IPS-11a (cell line): ENCODE results near the gene KCNK1.

Source experiments
- H3K4me3 ChIP-seq: one replicate; pipeline ENCODE4 v1.5.1; 2013; ENCODE audit warnings: low read depth, low read length, control low read depth

KCNK1 gene

DNA sequence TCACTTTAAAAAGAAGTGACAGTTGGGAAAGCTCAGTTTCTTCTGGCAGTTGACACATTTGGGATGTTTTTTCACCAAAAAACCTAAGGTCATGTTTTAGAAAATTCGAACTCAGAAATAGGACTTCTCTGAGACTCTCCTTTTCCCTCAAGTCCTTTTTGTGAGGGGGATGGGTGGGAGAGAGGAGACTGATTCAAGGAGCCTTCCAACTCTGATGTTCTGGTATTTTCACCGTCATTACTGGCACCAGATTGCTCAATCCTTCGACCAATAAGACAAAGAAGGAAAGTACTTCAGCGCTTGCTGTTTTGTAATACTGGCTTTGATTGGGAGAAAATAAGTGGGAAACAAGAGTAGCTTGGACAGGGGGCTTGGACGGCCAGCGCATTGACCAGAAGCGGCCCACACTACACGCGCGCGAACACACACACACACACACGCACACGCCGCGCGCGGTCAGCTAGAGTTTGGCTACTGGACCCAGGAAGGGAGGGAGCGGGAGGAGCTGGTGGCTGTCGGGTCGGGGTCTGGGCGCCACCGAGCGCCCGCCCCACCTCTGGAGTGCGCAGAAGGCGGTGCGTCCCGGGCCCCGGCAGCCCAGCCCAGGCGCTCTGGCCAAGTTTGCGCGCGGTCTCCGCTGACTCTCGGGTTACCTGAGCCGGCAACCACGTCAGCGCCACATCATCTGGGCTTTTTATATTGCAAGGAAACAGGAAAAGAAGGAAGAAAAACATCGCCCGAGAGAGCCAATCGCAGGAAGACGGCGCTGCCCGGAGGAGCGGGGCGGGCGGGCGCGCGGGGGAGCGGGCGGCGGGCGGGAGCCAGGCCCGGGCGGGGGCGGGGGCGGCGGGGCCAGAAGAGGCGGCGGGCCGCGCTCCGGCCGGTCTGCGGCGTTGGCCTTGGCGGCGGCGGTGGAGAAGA, at the start of gene KCNK1:
Gene KCNK1 (plus strand): TSS at position 855 of the 921 bp plus-strand sequence. CDS start 66 bp downstream, at position 921.
- peak within 1 kb of the TSS; percentile 81 for H3K4me3 ChIP-seq

DNA sequence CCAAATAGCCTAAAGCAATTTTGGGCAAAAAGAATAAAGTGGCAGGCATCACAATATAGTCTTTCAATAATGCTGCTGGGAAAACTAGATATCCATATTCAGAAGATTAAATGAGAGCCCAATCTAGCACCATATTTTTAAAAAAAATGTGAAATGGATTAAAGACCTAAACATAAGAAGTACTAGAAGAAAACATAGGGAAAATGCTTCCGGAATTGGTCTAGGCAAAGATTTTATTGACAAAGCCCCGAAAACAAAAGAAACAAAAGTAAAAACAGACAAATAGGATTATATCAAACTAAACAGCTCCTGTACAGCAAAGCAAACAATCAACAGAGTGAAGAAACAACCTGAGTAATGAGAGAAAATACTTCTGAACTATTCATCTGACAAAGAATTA, 48.6 kb upstream of the KCNK1 start:
- H3K4me3 ChIP-seq: no peak overlapping the region

DNA sequence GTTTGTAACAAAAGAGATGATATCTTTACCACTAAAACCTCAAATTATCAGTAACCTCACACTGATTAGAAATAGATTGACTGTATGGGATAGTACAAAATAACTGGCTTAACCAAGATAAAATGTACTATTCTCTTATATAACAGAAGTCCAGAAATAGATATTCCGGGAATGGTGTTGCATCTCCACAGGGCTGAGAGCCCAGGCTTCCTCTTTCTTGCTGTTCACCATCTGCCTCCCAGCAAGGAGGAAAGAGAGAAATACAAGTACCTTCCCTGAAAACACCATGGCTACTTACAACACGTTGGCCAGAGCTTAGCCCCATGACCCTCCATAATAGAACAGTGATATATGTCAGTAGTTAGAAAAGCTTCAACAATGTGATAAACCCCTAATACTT, 47.0 kb upstream of the KCNK1 start:
- no peak overlapping the region for H3K4me3 ChIP-seq

GRCh38 chr1:233569636-233570035, 44.3 kb upstream of the KCNK1 start:
- no peak overlapping the region for H3K4me3 ChIP-seq

DNA sequence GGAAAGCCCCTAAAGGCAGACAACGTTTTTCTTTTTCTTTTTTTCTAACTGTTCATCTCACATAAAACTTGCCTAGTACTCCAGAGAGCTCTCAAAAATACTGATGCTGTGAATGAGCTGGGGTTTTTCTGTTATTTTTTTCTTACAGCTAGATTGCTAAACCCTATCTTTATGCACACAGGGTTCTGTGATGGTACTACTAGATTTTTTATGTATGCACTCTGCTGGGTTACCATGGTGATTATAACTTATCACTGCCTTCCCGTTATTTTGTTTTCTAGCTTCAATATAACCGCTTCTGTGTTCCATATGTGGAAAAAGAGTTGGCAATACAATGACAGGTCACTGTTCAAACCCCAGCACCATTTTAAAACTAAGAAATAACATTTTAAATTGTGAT, 43.7 kb upstream of the KCNK1 start:
- H3K4me3 ChIP-seq: no peak overlapping the region

GRCh38 chr1:233570706-233571105, 43.2 kb upstream of the KCNK1 start:
- no peak overlapping the region for H3K4me3 ChIP-seq

DNA sequence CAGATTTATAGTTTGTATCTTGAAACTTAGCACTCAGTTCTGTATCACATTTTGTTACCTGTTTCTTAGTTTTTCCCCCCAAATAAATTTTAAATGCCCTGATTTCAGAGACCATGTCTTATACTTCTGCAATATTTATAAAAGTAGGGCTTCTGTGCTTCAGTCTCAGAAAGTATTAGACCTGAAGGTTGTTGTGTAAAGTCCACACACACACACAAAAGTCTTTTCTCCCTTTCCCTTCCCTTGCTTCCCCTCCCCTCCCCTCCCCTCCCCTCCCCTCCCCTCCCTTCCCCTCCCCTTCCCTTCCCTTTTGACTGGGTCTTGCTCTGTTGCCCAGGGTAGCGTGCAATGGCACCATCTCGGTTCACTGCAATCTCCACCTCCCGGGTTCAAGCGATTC, 41.0 kb upstream of the KCNK1 start:
- no peak overlapping the region for H3K4me3 ChIP-seq

- no peak overlapping the region for H3K4me3 ChIP-seq
Observed at GRCh38 chr1:233575450-233575849, 38.5 kb upstream of the KCNK1 start.

DNA sequence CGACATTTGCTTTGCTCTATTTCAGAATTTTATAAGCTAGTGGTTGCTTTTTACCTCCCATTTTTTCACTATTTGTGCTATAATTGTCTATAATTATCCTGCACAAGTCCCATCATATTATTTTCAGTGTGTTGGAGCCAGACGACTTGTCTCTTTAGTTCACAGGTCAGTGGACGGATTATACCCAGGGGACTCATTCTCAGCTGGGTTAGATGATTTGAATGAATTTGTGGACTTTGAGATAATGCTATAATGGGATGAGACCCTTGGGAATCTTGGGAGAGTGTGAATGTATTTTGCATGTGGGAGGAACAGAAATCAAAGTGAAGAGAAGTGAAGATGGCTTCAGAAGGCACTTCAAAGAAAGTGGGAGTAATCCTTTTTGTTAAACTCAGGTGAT, 31.5 kb upstream of the KCNK1 start:
- H3K4me3 ChIP-seq: no peak overlapping the region

DNA sequence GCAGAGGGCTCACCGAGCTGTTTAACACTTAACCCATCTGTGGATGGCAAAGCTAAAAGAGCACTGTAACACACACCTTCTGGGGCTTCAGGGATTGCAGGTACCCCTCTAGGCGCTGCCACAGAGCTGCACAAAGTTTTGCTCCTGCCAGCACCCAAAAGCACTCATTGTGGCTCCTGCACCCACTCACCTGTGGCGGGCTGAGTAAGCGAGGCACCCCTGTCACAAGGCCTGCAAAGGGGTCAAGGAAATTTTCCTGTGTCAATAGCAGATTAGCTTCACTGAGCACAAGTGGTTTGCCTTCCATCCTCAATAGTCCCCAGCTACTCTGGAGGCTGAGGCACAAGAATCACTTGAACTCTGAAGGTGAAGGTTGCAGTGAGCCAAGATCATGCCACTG, 29.5 kb upstream of the KCNK1 start:
- H3K4me3 ChIP-seq: no peak overlapping the region

DNA sequence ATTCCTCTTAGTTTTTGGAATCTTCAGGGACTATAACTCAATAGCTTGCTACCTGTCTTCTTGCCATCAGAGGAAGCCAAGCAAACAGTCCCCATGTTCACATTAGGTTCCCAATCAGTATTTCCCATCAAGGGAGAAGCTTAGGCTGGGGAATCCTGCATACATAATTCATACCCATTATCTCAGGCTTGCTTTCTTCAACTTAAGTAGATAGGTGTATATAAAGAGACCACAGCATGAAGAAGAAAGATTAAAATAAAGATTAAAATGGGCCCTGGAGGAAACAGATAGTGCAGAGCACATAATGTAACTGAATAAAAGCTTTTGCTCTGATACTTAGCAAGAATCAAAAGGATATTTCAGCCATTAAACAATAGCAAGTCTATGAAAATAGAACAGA, 29.0 kb upstream of the KCNK1 start:
- no peak overlapping the region for H3K4me3 ChIP-seq

DNA sequence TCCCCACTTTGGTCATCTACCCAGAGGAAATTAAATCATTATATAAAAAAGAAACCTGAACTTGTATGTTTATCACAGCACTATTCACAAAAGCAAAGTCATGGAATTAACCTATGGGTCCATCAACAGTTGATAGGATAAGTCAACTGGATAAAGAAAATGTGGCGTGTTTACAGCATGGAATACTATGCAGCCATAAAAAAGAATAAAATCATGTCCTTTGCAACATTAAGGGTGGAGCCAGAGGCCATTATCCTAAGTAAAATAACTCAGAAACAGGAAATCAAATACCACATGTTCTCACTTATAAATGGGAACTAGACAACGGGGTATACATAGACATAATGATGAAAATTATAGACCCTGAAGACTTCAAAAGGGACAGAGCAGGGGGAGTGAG, 27.6 kb upstream of the KCNK1 start:
- H3K4me3 ChIP-seq: no peak overlapping the region

DNA sequence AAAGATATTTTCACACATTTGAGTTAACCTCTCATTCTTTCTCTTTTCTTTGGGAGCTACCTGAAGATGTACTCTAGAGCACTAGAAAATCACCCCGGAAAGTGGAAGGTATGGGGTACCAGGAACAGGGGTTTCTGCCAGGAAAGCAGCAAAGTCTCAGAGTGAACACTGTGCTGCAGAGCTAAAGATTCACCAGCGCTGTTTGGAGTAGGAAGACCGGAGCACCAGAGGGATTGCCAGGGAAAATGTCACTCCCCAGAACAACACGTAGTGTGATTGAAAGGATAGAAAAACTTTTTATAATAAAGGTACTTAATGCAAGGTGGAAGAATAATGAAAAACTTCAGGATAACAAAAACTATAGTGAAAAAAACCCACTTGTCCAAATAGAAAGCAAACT, 26.7 kb upstream of the KCNK1 start:
- H3K4me3 ChIP-seq: no peak overlapping the region

DNA sequence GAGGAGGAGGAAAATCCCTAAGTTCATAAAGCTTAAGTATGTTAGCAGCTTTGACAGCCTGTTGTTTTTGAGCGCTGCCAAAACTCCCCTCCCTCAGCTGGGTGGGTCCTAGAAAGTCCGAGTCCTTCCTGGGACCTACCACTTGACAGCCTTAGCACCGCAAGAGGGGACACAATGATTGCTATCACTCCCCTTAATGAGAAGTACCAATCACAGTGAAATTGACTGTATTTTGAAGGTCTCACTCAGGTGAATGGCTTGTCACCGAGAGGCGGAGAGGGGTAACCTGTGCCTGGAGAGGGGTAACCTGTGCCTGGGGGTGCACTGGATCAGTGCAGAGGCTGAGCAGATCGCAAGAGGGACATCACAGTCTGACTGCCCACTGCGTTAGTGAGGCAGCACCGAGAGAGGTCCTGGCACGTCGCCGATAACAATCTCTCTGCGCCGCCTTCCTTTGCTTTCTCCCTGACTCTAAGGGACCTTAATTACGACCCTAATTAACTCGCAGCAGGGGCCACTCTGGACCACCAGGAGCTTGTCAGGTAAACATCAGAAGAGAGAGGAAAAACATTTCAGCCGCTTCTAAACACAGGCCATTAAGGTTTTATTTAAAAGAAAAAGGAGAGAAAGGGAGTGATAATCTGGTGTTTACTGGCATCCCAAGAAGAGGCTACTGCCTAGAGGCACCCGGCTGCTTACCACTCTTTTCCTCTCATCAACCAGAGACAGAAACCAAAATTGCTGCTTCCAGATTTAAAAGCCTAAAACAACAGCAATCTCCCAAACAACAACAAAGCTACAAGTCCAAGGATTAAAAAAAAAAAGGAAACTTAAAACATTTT, 25.7 kb upstream of the KCNK1 start:
- H3K4me3 ChIP-seq: no peak overlapping the region

GRCh38 chr1:233597489-233597901, 16.4 kb upstream of the KCNK1 start:
- H3K4me3 ChIP-seq: no peak overlapping the region

DNA sequence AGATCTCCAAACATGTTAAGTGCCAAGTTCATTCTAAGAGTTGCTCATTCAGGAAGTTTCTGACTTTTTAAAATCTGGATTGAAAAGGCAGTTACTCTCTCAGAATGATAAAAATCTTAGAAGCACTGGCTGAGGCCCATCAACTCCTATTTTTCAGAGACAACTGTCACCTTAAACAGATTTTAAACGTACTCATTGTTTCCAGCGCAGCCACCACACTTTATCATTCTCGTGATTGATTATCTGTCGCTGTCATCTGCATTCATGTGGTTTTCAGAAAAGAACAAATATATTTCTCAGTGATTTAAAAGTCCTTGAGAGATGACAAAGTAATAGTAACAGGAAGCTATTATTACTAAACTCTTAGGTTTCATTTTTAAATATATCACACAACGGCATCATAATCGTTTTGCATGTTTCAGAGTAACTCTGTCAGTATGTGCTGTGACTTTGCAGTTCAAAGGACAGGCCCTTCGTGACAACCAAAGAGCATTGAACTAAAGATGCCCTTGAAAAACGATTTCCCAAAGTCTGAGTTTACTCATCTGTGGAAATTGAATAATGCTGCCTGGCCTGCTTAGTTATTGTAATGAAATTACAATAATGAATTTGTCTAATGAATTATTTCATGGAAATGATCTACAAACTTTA, 14.9 kb upstream of the KCNK1 start:
- no peak overlapping the region for H3K4me3 ChIP-seq

DNA sequence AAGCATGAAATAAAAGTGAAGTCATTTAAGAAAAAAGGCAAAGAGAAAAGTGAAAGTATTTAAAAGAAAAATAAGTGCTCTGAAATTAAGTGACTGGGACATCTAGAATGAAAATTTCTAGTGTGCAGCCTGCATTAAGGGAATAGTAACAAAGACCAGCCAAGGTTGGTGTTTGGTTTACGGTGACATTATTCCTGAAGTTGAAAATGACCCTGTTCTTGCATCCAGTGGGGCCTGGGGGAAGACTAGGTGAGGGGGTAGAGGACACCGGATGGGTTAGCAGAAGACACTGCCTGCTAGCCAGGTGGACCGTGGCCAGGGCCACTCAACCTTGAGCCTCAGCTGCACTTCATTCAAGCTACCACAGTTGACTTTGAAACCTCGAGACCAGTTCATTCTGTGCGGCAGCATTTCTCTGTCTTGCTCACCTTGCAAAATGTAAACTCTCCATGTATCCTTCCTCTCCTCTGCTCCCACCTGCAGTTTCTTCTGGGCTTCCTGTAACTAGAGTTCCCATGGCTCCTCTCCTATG, 14.3 kb upstream of the KCNK1 start:
- H3K4me3 ChIP-seq: no peak overlapping the region

- no peak overlapping the region for H3K4me3 ChIP-seq
Observed at GRCh38 chr1:233600488-233600887, 13.4 kb upstream of the KCNK1 start.

DNA sequence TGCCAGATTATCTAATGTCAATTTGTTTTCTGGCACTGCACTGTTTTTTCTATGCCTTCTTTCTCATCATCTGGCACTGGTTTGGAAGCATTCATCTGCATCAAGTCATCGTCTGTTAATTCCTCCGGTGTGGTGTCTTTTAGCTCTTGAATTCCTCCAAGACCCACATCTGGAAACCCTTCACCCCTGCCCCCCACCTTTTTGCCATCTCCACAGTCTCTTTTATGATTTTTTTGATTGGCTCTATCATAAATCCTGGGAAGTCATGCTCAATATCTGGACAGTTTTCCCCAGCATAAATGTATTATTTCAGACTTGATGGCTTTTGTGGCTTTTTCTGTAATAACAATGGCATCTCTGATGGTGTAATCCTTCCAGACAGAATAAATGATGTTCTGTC, 10.4 kb upstream of the KCNK1 start:
- no peak overlapping the region for H3K4me3 ChIP-seq

GRCh38 chr1:233605205-233605604, 8.7 kb upstream of the KCNK1 start:
- H3K4me3 ChIP-seq: no peak overlapping the region

DNA sequence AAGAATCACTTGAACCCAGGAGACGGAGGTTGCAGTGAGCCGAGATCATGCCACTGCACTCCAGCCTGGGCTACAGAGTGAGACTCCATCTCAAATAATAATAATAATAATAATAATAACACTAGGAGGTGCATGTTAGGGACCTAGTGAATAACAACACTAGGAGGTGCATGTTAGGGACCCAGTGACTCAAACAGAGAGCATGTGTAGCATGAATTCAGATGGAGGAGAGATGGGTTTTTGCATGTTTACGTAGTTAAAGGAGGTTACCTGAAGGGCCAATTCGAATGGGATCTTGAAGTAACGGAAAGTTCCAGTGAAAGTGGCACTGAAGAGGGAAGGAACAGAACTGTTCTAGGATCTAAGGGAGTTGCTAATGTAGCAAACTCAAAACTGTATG, 7.1 kb upstream of the KCNK1 start:
- no peak overlapping the region for H3K4me3 ChIP-seq
